CD8-positive, alpha-beta memory T cell (primary cell): Measurements from ENCODE around the gene DOK6. TPM values are rescaled to one million over a fixed set of nuclear protein-coding genes. Genes with fewer than 3 reads are reported as not detected.

Experiments
- CTCF ChIA-PET: fragments of 350-600 bp; sonication (Branson Sonifier 250); formaldehyde crosslinking; loops from one replicate; lab custom pipeline; 2021; ENCODE audit warnings: antibody characterized with exemption; lab: Charles Lee
- POLR2A ChIA-PET: fragments of 350-600 bp; sonication (Branson Sonifier 250); formaldehyde crosslinking; loops from one replicate; lab custom pipeline; 2021; ENCODE audit warnings: antibody characterized with exemption; lab: Charles Lee
- DNase-seq, 5 donors: peaks; one replicate each; pipeline versions ENCODE4 v3.0.0 to v3.0.0-alpha.2; 2020 to 2022; ENCODE audit warnings: mixed read lengths in 1 of 5
- H3K27ac ChIP-seq: one replicate; pipeline ENCODE4 v1.7.0; 2013; ENCODE audit warnings: low read depth, mild to moderate bottlenecking, low read length, moderate library complexity
- H3K27me3 ChIP-seq: 2 replicates; pipeline ENCODE4 v1.7.0; 2013; ENCODE audit warnings: low read length, mild to moderate bottlenecking; ENCODE audit not compliant: insufficient read depth, poor library complexity, severe bottlenecking
- H3K36me3 ChIP-seq: 2 replicates; pipeline ENCODE4 v1.7.0; 2013; ENCODE audit warnings: mild to moderate bottlenecking, low read length, moderate library complexity; ENCODE audit not compliant: insufficient read depth
- H3K4me1 ChIP-seq: 2 replicates; pipeline ENCODE4 v1.7.0; 2013; ENCODE audit warnings: mild to moderate bottlenecking, low read length, moderate library complexity; ENCODE audit not compliant: insufficient read depth
- H3K4me3 ChIP-seq: 2 replicates; pipeline ENCODE4 v1.7.0; 2013; ENCODE audit warnings: mild to moderate bottlenecking, low read length
- H3K9me3 ChIP-seq: 2 replicates; pipeline ENCODE4 v1.7.0; 2013; ENCODE audit warnings: mild to moderate bottlenecking, low read length
- H3K27ac Mint-ChIP-seq, 8 donors: one replicate each; pipeline ENCODE4 v1.8.0; 2020 to 2021; ENCODE audit warnings: mixed read lengths in 8 of 8, mild to moderate bottlenecking in 6 of 8, inconsistent platforms in 3 of 8, moderate library complexity in 3 of 8
- H3K27me3 Mint-ChIP-seq, 2 donors: one replicate each; pipeline ENCODE4 v1.8.0; 2020 to 2021; ENCODE audit warnings: mixed read lengths in 2 of 2, mild to moderate bottlenecking in 1 of 2, moderate library complexity in 1 of 2
- H3K36me3 Mint-ChIP-seq, 3 donors: one replicate each; pipeline ENCODE4 v1.8.0; 2020 to 2021; ENCODE audit warnings: mixed read lengths in 3 of 3, inconsistent platforms in 1 of 3, mild to moderate bottlenecking in 1 of 3
- H3K4me1 Mint-ChIP-seq, 3 donors: one replicate each; pipeline ENCODE4 v1.8.0; 2020 to 2021; ENCODE audit warnings: mixed read lengths in 3 of 3, inconsistent platforms in 1 of 3, mild to moderate bottlenecking in 1 of 3
- H3K4me3 Mint-ChIP-seq, 7 donors: one replicate each; pipeline ENCODE4 v1.8.0; 2020 to 2021; ENCODE audit warnings: mixed read lengths in 7 of 7, mild to moderate bottlenecking in 6 of 7, moderate library complexity in 4 of 7, inconsistent platforms in 2 of 7
- H3K9me3 Mint-ChIP-seq, 5 donors: one replicate each; pipeline ENCODE4 v1.8.0; 2020 to 2022; ENCODE audit warnings: mixed read lengths in 5 of 5, mild to moderate bottlenecking in 3 of 5, moderate library complexity in 2 of 5, inconsistent platforms in 1 of 5
- polyA plus RNA-seq: library from polyadenylated mRNA; unstranded; fragments of 300-500 nt; fragmentation: Illumina TruSeq; gene quantifications from one replicate; pipeline ENCODE4 v1.2.3, GENCODE V29; 2021
- total RNA-seq, 2 experiments: library from RNA; stranded (reverse); gene quantifications; one replicate each; pipeline ENCODE4 v1.2.3, GENCODE V29; 2021

The DOK6 gene
- total and polyA plus RNA-seq, 3 experiments from 2014 or later, result 0.13 TPM; not detected in 2

- H3K27me3 Mint-ChIP-seq, result peaks cover 0 to 2% of the 10 kb centered on the region in 2 donors
- POLR2A ChIA-PET, result no interaction called here
- H3K27ac Mint-ChIP-seq, result no peak overlapping the region
- no peak for DNase-seq
- H3K9me3 Mint-ChIP-seq, result peaks cover 0 to 9% (median 0%) of the 10 kb centered on the region in 5 donors
- no peaks in the 10 kb centered on the region for H3K9me3 ChIP-seq
- no peak overlapping the region for H3K4me3 ChIP-seq
- H3K4me3 Mint-ChIP-seq, result no peak overlapping the region
- CTCF ChIA-PET, result no interaction called here
- H3K27me3 ChIP-seq, result no peaks in the 10 kb centered on the region
- no peaks in the 10 kb centered on the region for H3K36me3 ChIP-seq
- no peaks in the 10 kb centered on the region for H3K36me3 Mint-ChIP-seq
- no peak overlapping the region for H3K27ac ChIP-seq
- no peaks in the 10 kb centered on the region for H3K4me1 ChIP-seq
- no peaks in the 10 kb centered on the region for H3K4me1 Mint-ChIP-seq
Measured at GRCh38 chr18:69490072-69490471, 89.4 kb downstream of the DOK6 start.

- no peaks in the 10 kb centered on the region for H3K4me1 Mint-ChIP-seq
- H3K9me3 Mint-ChIP-seq, result peaks cover 0 to 9% (median 0%) of the 10 kb centered on the region in 5 donors
- no peaks in the 10 kb centered on the region for H3K36me3 ChIP-seq
- POLR2A ChIA-PET, result no interaction called here
- no peaks in the 10 kb centered on the region for H3K9me3 ChIP-seq
- H3K4me3 Mint-ChIP-seq, result no peak overlapping the region
- no peak overlapping the region for H3K27ac ChIP-seq
- no peaks in the 10 kb centered on the region for H3K27me3 Mint-ChIP-seq
- no peak overlapping the region for H3K27ac Mint-ChIP-seq
- DNase-seq, result no peak
- H3K36me3 Mint-ChIP-seq, result no peaks in the 10 kb centered on the region
- CTCF ChIA-PET, result no interaction called here
- no peaks in the 10 kb centered on the region for H3K27me3 ChIP-seq
- no peaks in the 10 kb centered on the region for H3K4me1 ChIP-seq
- no peak overlapping the region for H3K4me3 ChIP-seq
Measured at GRCh38 chr18:69490813-69491212, 90.1 kb downstream of the DOK6 start.

GRCh38 chr18:69491576-69491975 is 90.9 kb downstream of the DOK6 start:
- no peaks in the 10 kb centered on the region for H3K9me3 ChIP-seq
- H3K4me3 ChIP-seq, result no peak overlapping the region
- no peaks in the 10 kb centered on the region for H3K36me3 Mint-ChIP-seq
- no peak for DNase-seq
- no peaks in the 10 kb centered on the region for H3K36me3 ChIP-seq
- H3K27ac ChIP-seq, result no peak overlapping the region
- no peaks in the 10 kb centered on the region for H3K4me1 ChIP-seq
- ChIA-PET POLR2A (no interaction called here), CTCF (no interaction called here)
- peaks cover 0 to 9% (median 0%) of the 10 kb centered on the region in 5 donors for H3K9me3 Mint-ChIP-seq
- no peaks in the 10 kb centered on the region for H3K27me3 ChIP-seq
- H3K27ac Mint-ChIP-seq, result no peak overlapping the region
- H3K4me3 Mint-ChIP-seq, result no peak overlapping the region
- H3K27me3 Mint-ChIP-seq, result no peaks in the 10 kb centered on the region
- no peaks in the 10 kb centered on the region for H3K4me1 Mint-ChIP-seq

GRCh38 chr18:69492861-69493260 is 92.2 kb downstream of the DOK6 start:
- Mint-ChIP-seq H3K36me3 (no peaks in the 10 kb centered on the region), H3K4me3 (no peak overlapping the region)

GRCh38 chr18:69494841-69495240 is 94.2 kb downstream of the DOK6 start:
- Histone ChIP-seq H3K4me3 (no peak overlapping the region), H3K27ac (no peak overlapping the region), H3K4me1 (no peaks in the 10 kb centered on the region), H3K27me3 (no peaks in the 10 kb centered on the region), H3K9me3 (no peaks in the 10 kb centered on the region), H3K36me3 (no peaks in the 10 kb centered on the region)
- Mint-ChIP-seq H3K27ac (no peak overlapping the region), H3K9me3 (peaks cover 0 to 2% (median 0%) of the 10 kb centered on the region in 5 donors), H3K36me3 (no peaks in the 10 kb centered on the region), H3K4me1 (no peaks in the 10 kb centered on the region), H3K27me3 (peaks cover 0 to 2% of the 10 kb centered on the region in 2 donors), H3K4me3 (no peak overlapping the region)
- POLR2A ChIA-PET, result no interaction called here
- DNase-seq, result no peak
- CTCF ChIA-PET, result no interaction called here

More at GRCh38 chr18:69492861-69493260, 92.2 kb downstream of the DOK6 start:
- Mint-ChIP-seq H3K9me3 (peaks cover 0 to 8% (median 0%) of the 10 kb centered on the region in 5 donors), H3K27me3 (no peaks in the 10 kb centered on the region), H3K4me1 (no peaks in the 10 kb centered on the region), H3K27ac (no peak overlapping the region)
- CTCF ChIA-PET, result no interaction called here
- H3K27me3 ChIP-seq, result no peaks in the 10 kb centered on the region
- no peak overlapping the region for H3K27ac ChIP-seq
- H3K36me3 ChIP-seq, result no peaks in the 10 kb centered on the region
- no peaks in the 10 kb centered on the region for H3K9me3 ChIP-seq
- H3K4me3 ChIP-seq, result no peak overlapping the region
- H3K4me1 ChIP-seq, result no peaks in the 10 kb centered on the region
- POLR2A ChIA-PET, result no interaction called here
- no peak for DNase-seq

GRCh38 chr18:69495338-69495737 is 94.7 kb downstream of the DOK6 start:
- H3K27me3 ChIP-seq, result no peaks in the 10 kb centered on the region
- ChIA-PET POLR2A (no interaction called here), CTCF (no interaction called here)
- Mint-ChIP-seq H3K27me3 (peaks cover 0 to 7% of the 10 kb centered on the region in 2 donors), H3K36me3 (no peaks in the 10 kb centered on the region), H3K9me3 (peaks cover 0 to 2% (median 0%) of the 10 kb centered on the region in 5 donors), H3K27ac (no peak overlapping the region), H3K4me1 (no peaks in the 10 kb centered on the region), H3K4me3 (no peak overlapping the region)
- no peak for DNase-seq
- no peaks in the 10 kb centered on the region for H3K4me1 ChIP-seq
- H3K27ac ChIP-seq, result no peak overlapping the region
- H3K36me3 ChIP-seq, result no peaks in the 10 kb centered on the region
- no peaks in the 10 kb centered on the region for H3K9me3 ChIP-seq
- H3K4me3 ChIP-seq, result no peak overlapping the region

GRCh38 chr18:69495841-69496533 is 95.3 kb downstream of the DOK6 start:
- CTCF ChIA-PET, result no interaction called here
- H3K9me3 ChIP-seq, result no peaks in the 10 kb centered on the region

GRCh38 chr18:69518989-69519388 is 118.3 kb downstream of the DOK6 start:
- Mint-ChIP-seq H3K36me3 (no peaks in the 10 kb centered on the region), H3K27me3 (peaks cover 2 to 6% of the 10 kb centered on the region in 2 donors), H3K4me1 (no peaks in the 10 kb centered on the region), H3K27ac (no peak overlapping the region), H3K4me3 (no peak overlapping the region), H3K9me3 (no peaks in the 10 kb centered on the region)
- Histone ChIP-seq H3K27ac (no peak overlapping the region), H3K27me3 (no peaks in the 10 kb centered on the region), H3K36me3 (no peaks in the 10 kb centered on the region), H3K4me3 (no peak overlapping the region), H3K4me1 (no peaks in the 10 kb centered on the region), H3K9me3 (no peaks in the 10 kb centered on the region)
- ChIA-PET POLR2A (no interaction called here), CTCF (no interaction called here)
- no peak for DNase-seq

More at GRCh38 chr18:69495841-69496533, 95.3 kb downstream of the DOK6 start:
- no peak for DNase-seq
- Histone ChIP-seq H3K4me1 (no peaks in the 10 kb centered on the region), H3K27me3 (no peaks in the 10 kb centered on the region), H3K36me3 (no peaks in the 10 kb centered on the region), H3K27ac (no peak overlapping the region), H3K4me3 (no peak overlapping the region)
- Mint-ChIP-seq H3K27me3 (peaks cover 0 to 8% of the 10 kb centered on the region in 2 donors), H3K36me3 (no peaks in the 10 kb centered on the region), H3K9me3 (peaks cover 0 to 2% (median 0%) of the 10 kb centered on the region in 5 donors), H3K4me3 (no peak overlapping the region), H3K27ac (no peak overlapping the region), H3K4me1 (no peaks in the 10 kb centered on the region)
- POLR2A ChIA-PET, result no interaction called here
